SK-N-SH treated with all-trans-retinoic acid at 6 μM for 48 hours (cell line): ENCODE results near the gene RPS6KA1.
"Not testable (repeated sequence)": the region's sequence is repeated elsewhere in the genome, so short reads cannot be mapped to it uniquely, and the experiment has no call there.

Source experiments
- ATAC-seq: fragments of 200-7000 bp; cut with Tn5 transposase; 3 replicates; pipeline ENCODE4 v1.9.1; 2020; ENCODE audit warnings: mild to moderate bottlenecking, moderate library complexity
- ARNTL ChIP-seq: fragments of 450-650 bp; formaldehyde crosslinking; IDR thresholded peaks from 2 replicates; pipeline ENCODE4 v1.5.0; 2020; ENCODE audit warnings: low read depth, mild to moderate bottlenecking, moderate library complexity, borderline replicate concordance
- BACH2 ChIP-seq: fragments of 250-450 bp; sonication (Bioruptor Pico); IDR thresholded peaks from 2 replicates; pipeline ENCODE4 v1.9.0; 2021; ENCODE audit warnings: mild to moderate bottlenecking, borderline replicate concordance
- ESRRG ChIP-seq: fragments of 250-450 bp; sonication (Bioruptor Pico); IDR thresholded peaks from 2 replicates; pipeline ENCODE4 v1.6.1; 2021; ENCODE audit warnings: mild to moderate bottlenecking
- GLIS3 ChIP-seq: fragments of 250-450 bp; sonication (Bioruptor Pico); IDR thresholded peaks from 2 replicates; pipeline ENCODE4 v1.5.0; 2020; ENCODE audit warnings: mild to moderate bottlenecking, moderate library complexity
- ISL1 ChIP-seq: fragments of 250-450 bp; sonication (Bioruptor Pico); IDR thresholded peaks from 2 replicates; pipeline ENCODE4 v2.1.2; 2022; ENCODE audit warnings: mild to moderate bottlenecking, moderate library complexity
- OSR1 ChIP-seq: fragments of 250-450 bp; sonication (Bioruptor Pico); IDR thresholded peaks from 2 replicates; pipeline ENCODE4 v1.8.0; 2022; ENCODE audit warnings: moderate library complexity, mild to moderate bottlenecking, inconsistent platforms
- RARB ChIP-seq: fragments of 250-450 bp; sonication (Bioruptor Pico); IDR thresholded peaks from 2 replicates; pipeline ENCODE4 v1.8.0; 2021; ENCODE audit warnings: mild to moderate bottlenecking, moderate library complexity
- SNAI2 ChIP-seq: fragments of 250-450 bp; sonication (Bioruptor Pico); IDR thresholded peaks from 2 replicates; pipeline ENCODE4 v1.5.0; 2020; ENCODE audit warnings: mild to moderate bottlenecking, moderate library complexity
- TCF4 ChIP-seq: fragments of 250-450 bp; sonication (Bioruptor Pico); IDR thresholded peaks from 2 replicates; pipeline ENCODE4 v1.8.0; 2021; ENCODE audit warnings: mild to moderate bottlenecking, moderate library complexity, borderline replicate concordance
- TOX ChIP-seq: fragments of 250-450 bp; sonication (Bioruptor Pico); IDR thresholded peaks from 2 replicates; pipeline ENCODE4 v1.8.0; 2021; ENCODE audit warnings: mild to moderate bottlenecking, moderate library complexity, borderline replicate concordance
- ZC3H10 ChIP-seq: fragments of 250-450 bp; sonication (Bioruptor Pico); IDR thresholded peaks from 2 replicates; pipeline ENCODE4 v1.5.1; 2021; ENCODE audit warnings: mild to moderate bottlenecking, moderate library complexity
- ZFP3 ChIP-seq: fragments of 250-450 bp; sonication (Bioruptor Pico); IDR thresholded peaks from 2 replicates; pipeline ENCODE4 v1.5.0; 2020; ENCODE audit warnings: mild to moderate bottlenecking, moderate library complexity
- ZFP30 ChIP-seq: fragments of 450-650 bp; formaldehyde crosslinking; IDR thresholded peaks from 2 replicates; pipeline ENCODE4 v1.5.0; 2022; ENCODE audit warnings: mild to moderate bottlenecking, moderate library complexity
- ZNF565 ChIP-seq: fragments of 450-650 bp; formaldehyde crosslinking; conservative IDR thresholded peaks from 2 replicates; pipeline ENCODE4 v1.5.0; 2020; ENCODE audit warnings: low read depth, mild to moderate bottlenecking, moderate library complexity
- ZNF70 ChIP-seq: fragments of 450-650 bp; formaldehyde crosslinking; IDR thresholded peaks from 2 replicates; pipeline ENCODE4 v1.5.0; 2020; ENCODE audit warnings: mild to moderate bottlenecking, moderate library complexity
- ZNF8 ChIP-seq: fragments of 450-650 bp; formaldehyde crosslinking; IDR thresholded peaks from 2 replicates; pipeline ENCODE4 v1.5.0; 2020; ENCODE audit warnings: mild to moderate bottlenecking, moderate library complexity
- TF ChIP-seq, protein P1 (sequence below): fragments of 250-450 bp; sonication (Bioruptor Pico); IDR thresholded peaks from 2 replicates; pipeline ENCODE4 v1.5.0; 2020; ENCODE audit warnings: mild to moderate bottlenecking, moderate library complexity
- TF ChIP-seq, protein P2 (sequence below): fragments of 250-450 bp; sonication (Bioruptor Pico); IDR thresholded peaks from 2 replicates; pipeline ENCODE4 v1.5.1; 2020; ENCODE audit warnings: low read depth, mild to moderate bottlenecking, moderate library complexity
- TF ChIP-seq, protein P3 (sequence below): fragments of 250-450 bp; sonication (Bioruptor Pico); IDR thresholded peaks from 2 replicates; pipeline ENCODE4 v1.8.0; 2020; ENCODE audit warnings: mild to moderate bottlenecking, moderate library complexity, borderline replicate concordance
- TF ChIP-seq, protein P4 (sequence below): fragments of 250-450 bp; sonication (Bioruptor Pico); IDR thresholded peaks from 2 replicates; pipeline ENCODE4 v1.8.0; 2021; ENCODE audit warnings: low read depth, mild to moderate bottlenecking, moderate library complexity, borderline replicate concordance

The RPS6KA1 gene

DNA sequence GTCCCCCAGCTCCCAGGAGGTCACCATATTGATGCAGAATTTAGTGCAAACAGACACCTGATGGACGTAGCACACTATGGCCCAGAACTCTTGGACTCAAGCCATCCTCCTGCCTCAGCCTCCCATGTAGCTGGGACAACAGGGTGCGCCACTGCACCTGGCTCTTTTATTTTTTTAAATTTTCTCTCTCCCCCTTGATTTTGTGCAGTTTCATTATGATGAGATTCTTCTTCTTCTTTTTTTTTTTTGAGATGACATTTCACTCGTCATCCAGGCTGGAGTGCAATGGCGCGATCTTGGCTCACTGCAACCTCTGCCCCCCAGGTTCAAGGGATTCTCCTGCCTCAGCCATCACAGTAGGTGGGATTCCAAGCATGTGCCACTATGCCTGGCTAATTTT lies 63.8 kb downstream of the RPS6KA1 start:
- no peak for ATAC-seq
- no peak for TF ChIP-seq ZFP30 (CRISPR knock-in tag)
- no peak for TF ChIP-seq ZNF565 (CRISPR knock-in tag)
- no peak for TF ChIP-seq ESRRG (CRISPR knock-in tag)
- TF ChIP-seq SNAI2 (CRISPR knock-in tag): no peak
- TF ChIP-seq, protein P1, sequence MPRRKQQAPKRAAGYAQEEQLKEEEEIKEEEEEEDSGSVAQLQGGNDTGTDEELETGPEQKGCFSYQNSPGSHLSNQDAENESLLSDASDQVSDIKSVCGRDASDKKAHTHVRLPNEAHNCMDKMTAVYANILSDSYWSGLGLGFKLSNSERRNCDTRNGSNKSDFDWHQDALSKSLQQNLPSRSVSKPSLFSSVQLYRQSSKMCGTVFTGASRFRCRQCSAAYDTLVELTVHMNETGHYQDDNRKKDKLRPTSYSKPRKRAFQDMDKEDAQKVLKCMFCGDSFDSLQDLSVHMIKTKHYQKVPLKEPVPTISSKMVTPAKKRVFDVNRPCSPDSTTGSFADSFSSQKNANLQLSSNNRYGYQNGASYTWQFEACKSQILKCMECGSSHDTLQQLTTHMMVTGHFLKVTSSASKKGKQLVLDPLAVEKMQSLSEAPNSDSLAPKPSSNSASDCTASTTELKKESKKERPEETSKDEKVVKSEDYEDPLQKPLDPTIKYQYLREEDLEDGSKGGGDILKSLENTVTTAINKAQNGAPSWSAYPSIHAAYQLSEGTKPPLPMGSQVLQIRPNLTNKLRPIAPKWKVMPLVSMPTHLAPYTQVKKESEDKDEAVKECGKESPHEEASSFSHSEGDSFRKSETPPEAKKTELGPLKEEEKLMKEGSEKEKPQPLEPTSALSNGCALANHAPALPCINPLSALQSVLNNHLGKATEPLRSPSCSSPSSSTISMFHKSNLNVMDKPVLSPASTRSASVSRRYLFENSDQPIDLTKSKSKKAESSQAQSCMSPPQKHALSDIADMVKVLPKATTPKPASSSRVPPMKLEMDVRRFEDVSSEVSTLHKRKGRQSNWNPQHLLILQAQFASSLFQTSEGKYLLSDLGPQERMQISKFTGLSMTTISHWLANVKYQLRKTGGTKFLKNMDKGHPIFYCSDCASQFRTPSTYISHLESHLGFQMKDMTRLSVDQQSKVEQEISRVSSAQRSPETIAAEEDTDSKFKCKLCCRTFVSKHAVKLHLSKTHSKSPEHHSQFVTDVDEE (CRISPR knock-in tag): no peak
- no peak for TF ChIP-seq RARB (CRISPR knock-in tag)
- no peak for TF ChIP-seq ISL1 (CRISPR knock-in tag)
- TF ChIP-seq BACH2 (CRISPR knock-in tag): no peak
- no peak for TF ChIP-seq ZFP3 (CRISPR knock-in tag)
- TF ChIP-seq ZNF70: no peak

DNA sequence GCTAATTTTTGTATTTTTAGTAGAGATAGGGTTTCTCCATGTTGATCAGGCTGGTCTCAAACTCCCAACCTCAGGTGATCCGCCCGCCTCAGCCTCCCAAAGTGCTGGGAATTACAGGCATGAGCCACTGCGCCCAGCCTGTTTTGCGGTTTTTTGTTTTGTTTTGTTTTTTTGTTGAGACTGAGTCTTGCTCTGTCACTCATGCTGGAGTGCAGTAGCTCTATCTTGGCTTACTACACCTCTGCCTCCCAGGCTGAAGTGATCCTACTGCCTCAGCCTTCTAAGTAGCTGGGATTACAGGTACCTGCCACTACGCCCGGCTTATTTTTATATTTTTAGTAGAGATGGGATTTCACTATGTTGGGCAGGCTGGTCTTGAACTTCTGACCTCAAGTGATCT lies 65.0 kb downstream of the RPS6KA1 start:
- not testable (repeated sequence) for ATAC-seq

DNA sequence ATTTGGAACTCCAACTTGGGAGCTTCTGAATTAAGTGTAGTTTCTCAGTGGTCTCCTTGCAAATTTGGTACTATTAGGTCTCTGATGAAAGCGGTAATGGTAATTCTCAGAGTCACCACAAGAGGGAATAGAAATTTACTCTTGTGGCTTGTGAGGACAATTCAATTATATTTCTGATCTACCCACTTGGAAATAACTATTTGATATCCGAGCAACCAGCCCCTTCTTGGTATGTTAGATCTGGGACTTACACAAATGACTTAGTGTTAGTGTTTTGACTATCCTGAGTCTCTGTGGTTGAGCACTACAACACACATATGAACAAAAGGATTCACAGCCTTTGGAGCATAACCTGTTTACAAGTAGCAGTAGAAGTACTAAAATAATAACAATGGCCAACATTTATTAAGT lies 68.1 kb downstream of the RPS6KA1 start:
- ATAC-seq: peak; percentile 87
- no peak for TF ChIP-seq ZFP30 (CRISPR knock-in tag)
- no peak for TF ChIP-seq ISL1 (CRISPR knock-in tag)
- no peak for TF ChIP-seq ZC3H10
- TF ChIP-seq, protein P2, sequence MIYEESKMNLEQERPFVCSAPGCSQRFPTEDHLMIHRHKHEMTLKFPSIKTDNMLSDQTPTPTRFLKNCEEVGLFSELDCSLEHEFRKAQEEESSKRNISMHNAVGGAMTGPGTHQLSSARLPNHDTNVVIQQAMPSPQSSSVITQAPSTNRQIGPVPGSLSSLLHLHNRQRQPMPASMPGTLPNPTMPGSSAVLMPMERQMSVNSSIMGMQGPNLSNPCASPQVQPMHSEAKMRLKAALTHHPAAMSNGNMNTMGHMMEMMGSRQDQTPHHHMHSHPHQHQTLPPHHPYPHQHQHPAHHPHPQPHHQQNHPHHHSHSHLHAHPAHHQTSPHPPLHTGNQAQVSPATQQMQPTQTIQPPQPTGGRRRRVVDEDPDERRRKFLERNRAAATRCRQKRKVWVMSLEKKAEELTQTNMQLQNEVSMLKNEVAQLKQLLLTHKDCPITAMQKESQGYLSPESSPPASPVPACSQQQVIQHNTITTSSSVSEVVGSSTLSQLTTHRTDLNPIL: no peak
- TF ChIP-seq, protein P3, sequence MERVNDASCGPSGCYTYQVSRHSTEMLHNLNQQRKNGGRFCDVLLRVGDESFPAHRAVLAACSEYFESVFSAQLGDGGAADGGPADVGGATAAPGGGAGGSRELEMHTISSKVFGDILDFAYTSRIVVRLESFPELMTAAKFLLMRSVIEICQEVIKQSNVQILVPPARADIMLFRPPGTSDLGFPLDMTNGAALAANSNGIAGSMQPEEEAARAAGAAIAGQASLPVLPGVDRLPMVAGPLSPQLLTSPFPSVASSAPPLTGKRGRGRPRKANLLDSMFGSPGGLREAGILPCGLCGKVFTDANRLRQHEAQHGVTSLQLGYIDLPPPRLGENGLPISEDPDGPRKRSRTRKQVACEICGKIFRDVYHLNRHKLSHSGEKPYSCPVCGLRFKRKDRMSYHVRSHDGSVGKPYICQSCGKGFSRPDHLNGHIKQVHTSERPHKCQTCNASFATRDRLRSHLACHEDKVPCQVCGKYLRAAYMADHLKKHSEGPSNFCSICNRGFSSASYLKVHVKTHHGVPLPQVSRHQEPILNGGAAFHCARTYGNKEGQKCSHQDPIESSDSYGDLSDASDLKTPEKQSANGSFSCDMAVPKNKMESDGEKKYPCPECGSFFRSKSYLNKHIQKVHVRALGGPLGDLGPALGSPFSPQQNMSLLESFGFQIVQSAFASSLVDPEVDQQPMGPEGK (CRISPR knock-in tag): no peak

DNA sequence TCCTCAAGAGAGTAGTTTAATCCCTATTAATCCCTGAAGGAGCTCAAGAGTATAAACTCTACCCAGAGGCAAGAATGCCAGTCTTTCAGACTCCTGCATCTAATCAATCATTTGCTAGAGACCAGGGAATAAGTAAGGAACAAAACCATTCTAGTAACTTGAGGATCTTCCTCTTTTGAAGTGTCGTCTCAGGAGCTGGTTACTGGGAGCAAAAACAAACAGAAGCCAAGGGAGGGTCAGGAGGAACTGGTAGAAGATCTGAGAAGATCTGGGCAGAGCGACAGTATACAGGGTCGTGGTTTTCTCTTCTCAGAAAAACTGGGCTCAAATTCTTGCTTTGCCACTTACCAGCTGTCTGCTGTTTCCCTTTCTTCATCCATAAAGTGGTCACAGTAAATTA lies 69.3 kb downstream of the RPS6KA1 start:
- no peak for ATAC-seq
- TF ChIP-seq ARNTL: no peak
- TF ChIP-seq, protein P3 (CRISPR knock-in tag): no peak
- TF ChIP-seq ZNF565 (CRISPR knock-in tag): no peak
- no peak for TF ChIP-seq TCF4
- no peak for TF ChIP-seq ZFP3 (CRISPR knock-in tag)
- no peak for TF ChIP-seq TOX (CRISPR knock-in tag)
- TF ChIP-seq GLIS3 (CRISPR knock-in tag): no peak
- no peak for TF ChIP-seq SNAI2 (CRISPR knock-in tag)
- TF ChIP-seq, protein P1 (CRISPR knock-in tag): no peak
- no peak for TF ChIP-seq OSR1
- TF ChIP-seq, protein P4, sequence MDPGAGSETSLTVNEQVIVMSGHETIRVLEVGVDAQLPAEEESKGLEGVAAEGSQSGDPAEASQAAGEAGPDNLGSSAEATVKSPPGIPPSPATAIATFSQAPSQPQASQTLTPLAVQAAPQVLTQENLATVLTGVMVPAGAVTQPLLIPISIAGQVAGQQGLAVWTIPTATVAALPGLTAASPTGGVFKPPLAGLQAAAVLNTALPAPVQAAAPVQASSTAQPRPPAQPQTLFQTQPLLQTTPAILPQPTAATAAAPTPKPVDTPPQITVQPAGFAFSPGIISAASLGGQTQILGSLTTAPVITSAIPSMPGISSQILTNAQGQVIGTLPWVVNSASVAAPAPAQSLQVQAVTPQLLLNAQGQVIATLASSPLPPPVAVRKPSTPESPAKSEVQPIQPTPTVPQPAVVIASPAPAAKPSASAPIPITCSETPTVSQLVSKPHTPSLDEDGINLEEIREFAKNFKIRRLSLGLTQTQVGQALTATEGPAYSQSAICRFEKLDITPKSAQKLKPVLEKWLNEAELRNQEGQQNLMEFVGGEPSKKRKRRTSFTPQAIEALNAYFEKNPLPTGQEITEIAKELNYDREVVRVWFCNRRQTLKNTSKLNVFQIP (CRISPR knock-in tag): no peak
- TF ChIP-seq ZNF8 (CRISPR knock-in tag): no peak
